NK-92 (cell line): ENCODE results near the gene SPATA9.

Experiments used
- DNase-seq: peaks from one replicate; lab custom pipeline; 2025; ENCODE audit not compliant: unreplicated experiment; lab: John Stamatoyannopoulos, UW

The SPATA9 gene

DNA sequence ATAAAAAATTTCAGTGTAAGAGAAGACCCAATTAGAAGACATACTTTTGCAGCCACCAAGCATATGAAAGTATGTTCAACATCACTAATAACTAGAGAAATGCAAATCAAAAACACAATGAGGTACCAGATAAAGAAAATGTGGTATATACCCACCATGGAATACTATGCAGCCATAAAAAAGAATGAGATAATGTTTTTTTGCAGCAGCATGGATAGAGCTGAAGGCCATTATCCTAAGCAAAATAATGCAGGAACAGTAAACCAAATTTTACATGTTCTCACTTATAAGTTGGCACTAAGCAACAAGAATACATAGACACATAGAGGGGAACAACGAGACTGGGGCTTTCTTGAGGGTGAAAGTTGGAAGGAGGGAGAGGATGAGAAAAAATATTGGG is 6.9 kb upstream of the SPATA9 start:
- no peak for DNase-seq

DNA sequence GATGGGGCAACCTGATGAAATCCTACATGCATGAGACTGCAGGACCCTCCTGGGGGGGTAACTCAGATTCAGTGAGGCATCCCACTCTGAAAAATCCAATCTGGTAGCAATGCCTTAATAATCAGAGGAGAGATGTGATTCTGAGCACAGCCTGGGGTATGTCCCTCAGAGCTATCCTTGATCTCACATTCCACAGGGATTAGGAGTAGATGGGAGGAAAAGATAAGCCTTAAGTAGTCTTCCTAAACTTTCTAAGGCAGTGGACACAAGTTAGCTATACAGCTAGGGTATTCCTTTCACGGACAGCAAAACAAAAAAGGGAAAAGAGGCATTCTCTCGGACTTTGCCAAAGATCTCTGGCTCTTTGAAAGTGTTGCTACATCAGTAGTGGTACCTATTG is 3.9 kb upstream of the SPATA9 start:
- no peak for DNase-seq

DNA sequence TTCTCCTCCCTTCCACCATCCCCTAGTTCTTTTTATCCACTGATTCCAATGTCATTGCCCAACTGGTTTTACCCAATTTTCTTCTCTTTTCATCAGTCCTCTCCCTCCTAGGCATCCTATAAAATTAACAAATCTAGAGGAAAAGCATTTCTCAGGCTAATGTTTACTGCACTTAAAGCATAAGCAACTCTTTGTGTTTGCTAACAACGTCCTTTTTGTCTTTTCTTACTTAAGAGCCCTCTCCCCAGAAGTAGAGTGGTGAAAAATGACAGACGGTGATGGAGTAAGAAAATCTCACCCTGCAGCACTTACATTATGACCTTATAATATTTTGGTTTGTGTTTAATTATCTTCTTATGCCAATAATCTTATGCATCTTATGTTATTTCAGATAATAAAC is 1.6 kb upstream of the SPATA9 start:
- DNase-seq, result no peak

DNA sequence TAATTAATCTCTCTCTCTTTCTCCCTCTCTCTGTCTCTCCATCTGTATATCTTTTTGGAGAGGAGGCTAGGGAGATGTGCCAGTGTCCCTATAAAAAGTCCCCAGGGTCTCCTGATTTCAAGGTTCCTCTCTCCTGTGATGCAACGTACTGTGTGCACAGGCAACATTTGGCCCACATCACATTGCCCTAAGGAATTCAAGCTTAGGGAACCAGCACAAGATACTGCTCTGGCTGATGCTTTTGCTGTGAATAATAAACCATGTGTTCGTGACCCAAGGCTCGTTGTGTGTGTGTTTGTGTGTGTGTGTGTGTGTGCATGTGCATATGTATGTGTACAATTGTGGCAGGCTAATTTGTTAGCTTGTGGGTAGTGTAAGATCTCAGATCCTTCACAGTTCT is 9.7 kb downstream of the SPATA9 start:
- no peak for DNase-seq

DNA sequence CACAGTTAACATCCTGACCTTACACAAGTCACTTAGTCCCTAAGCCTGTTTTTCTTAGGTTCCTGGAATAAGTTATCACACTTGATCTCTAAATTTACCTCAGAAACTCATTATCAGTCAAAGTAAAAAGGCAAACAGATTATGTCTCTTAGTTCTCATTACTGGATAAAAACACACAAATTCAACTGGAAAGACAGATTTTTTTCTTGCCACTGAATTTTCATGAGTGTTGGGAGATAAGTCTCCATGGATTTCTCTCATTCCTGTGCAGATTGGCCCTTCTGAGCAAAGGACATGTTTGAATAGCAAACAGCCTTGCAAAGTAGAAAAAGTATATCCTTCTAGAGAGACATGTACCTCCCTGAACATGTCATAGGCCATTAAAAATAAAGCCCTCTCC is 10.2 kb downstream of the SPATA9 start:
- DNase-seq, result no peak

DNA sequence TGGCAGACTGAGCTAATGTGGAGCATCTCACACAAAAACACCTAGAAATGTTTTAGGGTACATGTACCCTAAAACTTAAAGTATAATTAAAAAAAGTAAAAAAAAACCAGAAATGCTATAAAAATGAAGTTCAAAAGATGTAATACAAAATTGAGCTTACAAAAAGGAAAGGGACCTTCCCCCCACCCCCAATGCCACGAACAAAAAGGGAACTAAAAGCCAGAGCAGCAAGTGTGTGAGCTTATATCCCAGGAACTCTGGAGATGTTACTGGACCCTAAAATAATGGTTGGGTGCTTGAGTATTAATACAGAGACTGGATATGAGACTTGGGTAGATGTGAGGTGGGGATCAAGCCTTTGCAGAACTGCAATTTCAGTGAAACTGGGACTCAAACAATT is 11.0 kb downstream of the SPATA9 start:
- DNase-seq, result no peak

DNA sequence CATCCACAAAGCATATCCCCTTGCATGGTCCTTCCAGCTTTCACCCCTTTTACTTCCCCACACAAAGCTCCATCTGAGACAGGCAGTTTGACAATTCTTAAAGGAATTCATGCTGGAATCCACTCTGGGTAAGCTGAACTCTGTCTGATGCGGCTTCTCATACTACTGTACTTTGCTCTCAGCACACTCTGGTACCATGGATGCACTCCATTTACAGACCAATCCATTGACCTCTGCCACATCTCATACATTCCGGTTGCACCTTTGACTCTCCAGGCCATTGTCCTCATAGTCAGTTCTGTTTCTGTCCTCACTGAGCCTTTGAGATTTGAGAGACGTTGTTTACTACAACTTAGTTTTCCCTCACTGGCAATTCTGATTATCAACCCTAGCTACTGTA is 12.2 kb downstream of the SPATA9 start:
- DNase-seq, result no peak

DNA sequence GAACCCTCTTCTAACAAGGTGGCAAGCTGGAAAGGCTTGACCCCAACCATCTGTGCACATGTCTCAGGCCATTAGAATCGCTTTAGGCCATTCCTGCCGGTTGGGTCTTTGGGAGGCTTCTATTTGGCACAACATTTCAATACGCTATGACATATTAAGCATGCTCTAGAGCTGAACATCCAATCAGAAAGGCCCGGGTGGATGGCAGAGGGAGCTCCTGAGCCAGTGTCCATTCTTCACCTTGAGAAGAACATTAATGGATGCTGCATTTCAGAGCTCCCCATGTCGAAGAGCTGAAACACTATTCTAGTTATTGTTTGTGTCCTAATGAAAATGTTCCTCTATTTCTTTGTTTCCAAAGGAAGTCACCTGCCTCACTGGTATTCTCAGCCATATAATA is 12.8 kb downstream of the SPATA9 start:
- DNase-seq, result no peak

DNA sequence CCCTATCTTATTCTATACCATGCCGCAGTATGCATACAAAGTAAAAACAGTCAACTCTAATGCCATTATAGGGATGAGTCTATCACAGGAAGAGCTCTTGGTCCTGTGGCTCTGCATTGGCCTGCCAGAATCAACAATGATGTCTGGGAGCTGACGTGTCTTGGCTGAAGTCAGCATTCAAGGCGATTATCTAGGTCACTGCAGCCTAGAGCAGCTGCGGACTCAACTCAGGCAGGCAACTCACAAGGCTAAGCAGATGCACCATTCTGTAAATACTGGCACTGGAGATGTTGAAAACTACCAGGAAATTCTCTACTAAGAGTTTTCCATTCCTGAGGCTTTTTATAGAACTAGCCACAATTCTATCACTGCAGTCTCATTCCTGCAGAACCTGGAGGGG is 13.3 kb downstream of the SPATA9 start:
- no peak for DNase-seq

DNA sequence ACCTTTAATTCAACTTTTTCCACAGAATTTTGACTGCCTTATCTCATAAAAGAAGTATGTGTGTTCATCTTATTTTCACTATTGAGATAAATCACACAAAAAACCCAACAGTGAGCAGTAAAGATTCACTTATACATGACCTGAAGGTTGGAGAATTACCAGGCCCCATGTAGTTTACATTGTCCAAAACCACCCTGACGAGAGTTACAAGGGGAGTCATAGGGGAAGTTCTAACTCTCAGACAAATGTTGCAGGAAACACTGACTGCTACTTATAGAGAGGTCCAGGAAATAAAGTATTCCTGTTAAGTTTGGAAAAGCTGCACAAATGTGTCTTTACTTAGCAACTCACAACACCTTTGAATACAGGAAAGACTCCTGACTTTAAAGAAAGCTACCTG is 14.1 kb downstream of the SPATA9 start:
- no peak for DNase-seq

DNA sequence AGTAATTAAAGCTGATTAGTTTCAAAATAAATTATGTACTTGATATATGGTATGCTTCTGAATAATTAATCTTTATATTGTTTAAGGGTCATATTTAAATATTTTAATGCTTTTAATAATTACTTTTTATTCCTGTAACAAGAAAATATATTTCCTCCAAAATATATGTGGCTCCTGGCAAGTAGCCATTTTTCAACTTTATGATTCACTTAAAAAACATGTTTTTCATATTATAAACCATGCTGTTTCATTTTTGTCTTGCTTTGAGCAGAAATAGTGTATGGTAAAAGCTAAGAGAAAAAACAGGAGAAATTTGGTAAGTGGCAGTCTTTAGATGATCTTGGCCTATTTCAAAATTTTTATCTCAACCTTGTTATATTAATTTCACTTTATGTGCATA is 14.6 kb downstream of the SPATA9 start:
- DNase-seq, result no peak

DNA sequence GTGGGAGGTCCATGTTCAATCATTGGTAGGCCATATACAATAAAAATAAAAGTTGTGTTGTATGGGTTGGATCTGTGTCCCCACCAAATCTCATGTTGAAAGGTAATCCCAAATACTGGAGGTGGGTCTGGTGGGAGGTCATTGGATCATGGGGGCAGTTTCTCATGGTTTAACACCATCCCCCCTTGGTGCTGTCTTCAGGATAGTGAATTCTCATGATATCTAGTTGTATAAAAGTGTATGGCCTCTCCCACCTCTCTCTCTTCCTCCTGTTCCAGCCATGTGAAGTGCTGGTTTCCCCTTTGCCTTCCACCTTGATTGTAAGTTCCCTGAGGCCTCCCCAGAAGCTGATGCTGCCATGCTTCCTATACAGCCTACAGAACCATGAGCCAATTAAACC is 15.1 kb downstream of the SPATA9 start:
- no peak for DNase-seq

DNA sequence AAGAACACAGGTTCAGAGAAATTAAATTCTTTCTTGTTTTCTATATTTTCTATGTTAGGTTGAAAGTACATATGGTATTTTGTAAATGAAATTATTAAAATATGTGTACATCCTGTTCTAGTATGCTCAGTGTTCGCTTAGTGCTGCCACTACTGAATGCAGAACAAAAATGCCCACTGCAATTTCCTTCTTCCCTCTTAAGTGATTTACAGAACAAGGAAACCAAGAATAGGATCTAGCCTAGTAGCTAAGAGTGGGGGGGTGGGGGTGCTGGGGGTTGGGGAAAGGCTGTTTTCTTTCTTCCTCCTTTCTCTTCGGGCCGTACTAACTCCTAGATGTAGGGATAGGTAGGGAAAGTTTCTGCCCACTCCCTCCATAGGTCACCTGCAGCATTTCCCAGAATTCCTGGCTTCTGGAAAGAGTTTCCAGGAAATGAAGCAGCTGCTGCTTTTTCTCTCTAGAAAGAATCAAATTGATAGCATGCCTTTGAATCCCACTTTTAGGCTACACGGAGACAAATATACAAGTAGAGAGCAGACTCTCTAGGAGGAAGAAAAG is 15.7 kb downstream of the SPATA9 start:
- DNase-seq, result no peak

DNA sequence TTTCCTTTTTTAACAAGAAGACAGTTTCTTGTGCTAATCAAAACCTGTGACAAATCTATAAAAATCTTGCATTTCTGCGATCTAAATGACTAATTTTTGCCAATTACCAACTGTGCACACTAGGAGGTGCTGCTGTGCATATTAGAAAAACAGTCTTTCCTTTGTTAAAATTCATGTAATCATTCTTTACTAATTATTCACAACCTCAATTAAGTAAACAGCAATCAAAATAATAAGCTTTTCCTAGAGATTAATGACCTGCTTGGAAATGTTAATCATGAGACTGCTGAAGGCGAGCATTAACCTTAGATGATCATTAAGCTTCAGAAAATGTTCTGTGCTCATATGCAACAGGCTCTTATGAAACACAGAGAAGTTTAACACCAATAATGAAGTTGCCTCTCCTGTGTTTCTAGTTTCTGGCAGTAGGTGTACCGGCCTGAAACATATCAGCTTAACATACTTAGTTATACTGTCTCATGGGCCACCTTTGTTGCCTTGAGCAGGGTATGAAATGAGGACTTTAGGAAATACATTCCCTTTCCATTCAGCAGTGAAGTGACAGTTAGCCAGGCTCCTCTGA is 18.5 kb downstream of the SPATA9 start:
- no peak for DNase-seq

DNA sequence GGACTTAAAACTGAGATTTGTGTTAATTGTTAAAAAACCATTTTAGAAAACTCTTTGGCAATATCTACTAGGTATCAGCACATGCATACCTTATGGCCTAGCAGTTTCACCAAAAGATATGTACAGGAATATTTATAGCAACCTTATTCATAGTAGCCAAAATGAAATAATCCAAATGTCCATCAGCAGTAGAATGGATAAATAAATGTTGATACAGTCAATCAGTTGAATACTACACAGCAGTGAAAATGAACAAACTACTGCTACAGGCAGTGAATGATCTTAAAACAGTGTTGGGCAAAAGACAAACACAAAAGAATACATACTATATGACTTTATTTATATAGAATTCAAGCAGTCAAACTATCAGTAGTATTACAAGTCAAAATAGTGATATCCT is 19.8 kb downstream of the SPATA9 start:
- no peak for DNase-seq

DNA sequence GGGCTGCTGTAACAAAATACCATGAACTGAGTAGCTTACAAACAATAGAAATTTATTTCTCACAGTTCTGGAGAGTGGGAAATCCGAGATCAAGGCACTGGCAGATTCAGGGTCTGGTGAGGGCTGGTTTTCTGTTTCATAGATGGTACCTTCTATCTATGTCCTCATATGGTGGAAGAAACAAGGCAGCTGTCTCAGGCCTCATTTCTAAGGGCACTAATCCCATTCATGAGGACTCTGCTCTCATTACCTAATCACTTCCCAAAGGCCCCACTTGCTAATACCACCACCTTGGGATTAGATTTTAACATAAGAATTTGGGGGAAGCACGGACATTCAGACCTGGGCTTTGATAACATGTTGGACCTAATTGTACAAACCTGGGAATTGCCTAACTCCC is 22.7 kb downstream of the SPATA9 start:
- DNase-seq, result no peak

DNA sequence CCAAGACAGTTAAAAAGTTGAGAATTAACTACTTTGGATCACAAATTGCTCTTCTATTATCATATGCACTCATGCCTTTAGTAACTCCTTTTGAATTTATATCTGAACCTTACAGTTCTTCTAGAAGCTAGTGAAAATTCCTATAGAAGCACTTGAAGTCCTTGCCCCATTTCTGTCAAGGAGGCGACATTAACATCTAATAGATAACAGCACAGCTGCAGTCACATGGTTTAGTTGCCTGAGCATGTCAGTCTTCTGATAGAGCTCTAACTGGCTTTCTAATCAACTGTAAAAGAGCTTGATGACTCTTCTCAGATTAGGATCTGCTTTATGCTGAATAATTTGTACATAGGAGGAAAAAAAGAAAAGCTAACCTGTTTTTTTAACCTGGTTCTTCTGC is 27.2 kb downstream of the SPATA9 start:
- DNase-seq, result no peak

DNA sequence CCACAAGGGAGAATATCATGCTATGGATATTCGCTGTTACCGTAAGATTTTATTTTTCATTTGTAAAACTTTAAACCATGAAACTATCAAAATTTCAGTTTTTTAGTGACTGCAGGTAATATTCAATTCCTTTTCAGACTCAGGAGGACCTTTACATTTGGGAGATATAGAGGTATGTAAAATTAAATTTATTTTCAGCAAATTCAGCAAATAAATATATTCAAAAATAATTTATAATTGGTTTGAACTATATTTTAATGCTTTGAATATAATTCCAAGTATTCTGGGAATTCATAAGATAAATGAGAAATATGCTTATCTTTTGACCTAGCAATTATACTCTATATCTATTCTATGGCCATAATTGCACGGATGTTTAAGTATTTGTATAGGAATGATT is 28.6 kb downstream of the SPATA9 start:
- DNase-seq, result no peak

DNA sequence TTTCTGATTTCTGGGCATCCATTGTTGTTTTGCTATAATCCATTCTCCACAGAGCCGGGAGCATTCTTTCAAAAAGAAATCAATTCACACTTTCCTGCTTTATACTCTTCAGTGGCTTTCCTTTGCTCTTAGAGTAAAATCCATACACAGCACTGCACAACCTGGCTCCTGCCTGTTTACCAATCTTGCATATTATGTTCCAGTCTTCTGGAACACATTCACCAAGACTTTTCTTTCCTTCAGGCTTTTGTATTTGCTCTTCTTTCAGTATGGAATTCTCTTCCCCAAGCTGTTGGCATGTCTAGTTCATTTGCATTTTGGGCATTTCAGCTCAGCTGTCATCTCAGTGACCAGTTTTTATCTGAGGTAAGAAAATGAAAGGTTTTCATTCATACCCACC is 29.9 kb downstream of the SPATA9 start:
- no peak for DNase-seq

DNA sequence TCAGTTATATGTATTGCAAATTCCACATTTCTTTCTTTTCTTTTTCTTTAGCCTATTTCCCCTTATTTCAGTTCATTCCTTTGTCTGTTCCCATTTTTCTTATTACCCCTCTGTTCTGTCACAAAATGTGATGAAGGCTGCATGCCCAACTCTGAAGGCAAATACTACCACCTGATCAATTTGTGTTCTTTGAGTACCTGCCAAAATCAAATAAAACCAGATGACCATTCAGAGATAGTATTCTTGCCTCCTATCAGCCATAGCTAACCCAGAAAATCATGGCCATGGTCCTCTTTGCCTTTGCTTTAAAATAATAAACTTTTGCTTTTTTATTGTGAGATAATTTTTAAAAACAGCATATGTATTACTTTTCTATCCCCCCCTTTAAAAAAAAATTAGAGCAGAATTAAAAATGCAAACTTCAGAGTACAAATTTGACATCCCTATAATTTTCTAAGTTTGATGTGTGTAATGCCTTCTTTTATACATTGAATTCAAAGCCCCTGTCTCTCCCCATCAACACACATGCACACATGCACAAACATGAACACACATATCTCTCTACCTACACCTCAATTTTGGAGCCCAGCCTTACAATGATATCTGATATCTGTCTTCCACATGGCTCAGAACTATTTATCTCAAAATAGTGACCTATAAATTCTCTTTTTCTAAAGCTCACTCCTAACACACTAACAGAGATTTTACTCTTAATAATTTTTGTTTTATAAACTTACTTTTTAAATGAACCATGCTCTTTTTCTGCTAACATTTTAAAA is 32.8 kb downstream of the SPATA9 start:
- DNase-seq, result no peak

DNA sequence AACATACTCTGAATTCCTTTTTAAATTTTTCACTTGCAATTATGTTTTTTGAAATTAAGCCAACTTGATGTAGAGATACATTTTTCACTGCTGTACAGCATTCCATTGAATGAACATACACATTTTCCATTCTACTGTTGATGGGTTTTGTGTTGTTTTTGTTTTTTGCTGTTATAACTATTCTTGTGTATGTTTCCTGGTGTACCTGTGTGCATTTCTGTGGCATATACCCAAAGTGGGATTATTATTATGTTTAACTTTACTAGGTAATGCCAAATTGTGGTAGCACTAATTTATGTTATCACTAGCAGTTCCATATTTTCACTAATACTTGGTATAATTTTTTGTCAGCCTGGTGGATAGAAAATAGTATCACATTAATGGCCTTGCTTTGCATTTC is 33.5 kb downstream of the SPATA9 start:
- DNase-seq, result no peak

DNA sequence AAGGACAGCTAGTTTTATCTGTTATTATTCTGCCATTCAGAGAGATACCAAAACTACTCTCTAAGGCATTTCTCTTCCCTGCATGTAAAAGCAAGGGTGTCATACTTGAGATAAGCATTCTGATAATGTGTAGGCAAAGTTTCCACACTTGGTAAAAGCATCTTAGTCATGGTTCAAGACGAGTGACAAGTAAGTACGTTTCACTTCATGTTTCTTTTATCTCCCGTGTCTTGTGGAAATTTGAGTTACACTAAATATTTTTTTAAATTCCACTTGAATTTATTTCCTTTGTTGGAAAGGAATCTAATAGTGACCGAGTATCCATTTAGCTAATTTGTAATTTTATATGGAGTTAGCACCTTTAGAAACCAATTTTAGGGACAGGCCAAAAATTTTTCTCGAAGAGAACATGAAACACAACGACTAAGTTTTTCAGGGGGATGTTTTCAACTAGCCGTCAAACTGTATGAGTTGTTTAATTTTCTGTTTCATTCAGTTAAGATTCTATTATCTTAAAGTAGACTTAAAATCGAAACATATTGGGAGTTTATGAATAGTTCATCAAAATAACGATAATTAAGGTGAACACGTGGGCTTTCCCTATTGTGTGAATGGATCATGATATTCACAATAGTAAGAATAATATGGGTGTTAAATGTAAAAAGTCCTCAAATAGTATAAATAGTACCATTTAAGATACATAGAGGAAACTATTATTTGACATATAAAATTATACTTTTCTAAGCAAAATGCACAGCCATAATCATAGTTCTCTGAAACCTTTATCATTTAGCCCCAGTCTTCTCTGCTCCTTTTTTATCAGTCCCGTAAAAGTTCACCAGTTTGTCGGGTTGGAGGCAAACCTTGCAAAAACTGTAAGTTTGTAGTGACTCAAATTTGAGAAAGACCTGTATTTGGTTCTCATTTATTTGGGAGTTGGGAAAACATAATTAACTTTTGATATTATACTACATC is 34.6 kb downstream of the SPATA9 start:
- no peak for DNase-seq
